H9 (cell line): Measurements from ENCODE around the gene EBF4. TPM values are rescaled to one million over a fixed set of nuclear protein-coding genes. Genes with fewer than 3 reads are reported as not detected.

Experiments used
- DNase-seq: peaks from one replicate; pipeline ENCODE4 v3.0.0-alpha.2; 2017
- H2AFZ ChIP-seq: one replicate; pipeline ENCODE4 v1.6.1; 2013; ENCODE audit warnings: mild to moderate bottlenecking, low read length, control low read depth, moderate library complexity
- H2AK5ac ChIP-seq: 2 replicates; pipeline ENCODE4 v1.6.1; 2013; ENCODE audit warnings: low read length, control low read depth, mixed read lengths; ENCODE audit not compliant: insufficient read length
- H2BK120ac ChIP-seq: one replicate; pipeline ENCODE4 v1.6.1; 2013; ENCODE audit warnings: low read depth, mild to moderate bottlenecking, low read length, control low read depth, inconsistent platforms; ENCODE audit not compliant: poor library complexity, severe bottlenecking
- H2BK12ac ChIP-seq: 2 replicates; pipeline ENCODE4 v1.6.1; 2013; ENCODE audit warnings: low read length, control low read depth, mixed read lengths, low read depth; ENCODE audit not compliant: insufficient read length
- H2BK15ac ChIP-seq: 2 replicates; pipeline ENCODE4 v1.6.1; 2013; ENCODE audit warnings: low read depth, low read length, control low read depth
- H2BK20ac ChIP-seq: one replicate; pipeline ENCODE4 v1.6.1; 2013; ENCODE audit warnings: low read depth, mild to moderate bottlenecking, low read length, control low read depth, inconsistent platforms; ENCODE audit not compliant: poor library complexity, severe bottlenecking
- H2BK5ac ChIP-seq: 2 replicates; pipeline ENCODE4 v1.6.1; 2013; ENCODE audit warnings: low read length, control low read depth, mixed read lengths; ENCODE audit not compliant: insufficient read length
- H3K14ac ChIP-seq: 2 replicates; pipeline ENCODE4 v1.6.1; 2013; ENCODE audit warnings: low read length, control low read depth; ENCODE audit not compliant: insufficient read depth
- H3K18ac ChIP-seq: 2 replicates; pipeline ENCODE4 v1.6.1; 2013; ENCODE audit warnings: low read depth, mild to moderate bottlenecking, mixed read lengths, low read length, control low read depth; ENCODE audit not compliant: insufficient read length
- H3K23ac ChIP-seq: 2 replicates; pipeline ENCODE4 v1.6.1; 2013; ENCODE audit warnings: low read length, control low read depth, mixed read lengths, low read depth; ENCODE audit not compliant: insufficient read length
- H3K23me2 ChIP-seq: 2 replicates; pipeline ENCODE4 v1.6.1; 2013; ENCODE audit warnings: low read depth, mild to moderate bottlenecking, mixed read lengths, low read length, control low read depth; ENCODE audit not compliant: insufficient read length, poor library complexity, severe bottlenecking
- H3K27ac ChIP-seq: 2 replicates; pipeline ENCODE4 v1.5.1; 2013; ENCODE audit warnings: low read length, control low read depth, mixed read lengths, low read depth; ENCODE audit not compliant: insufficient read length
- H3K27me3 ChIP-seq: 2 replicates; pipeline ENCODE4 v1.6.1; 2013; ENCODE audit warnings: low read length, control low read depth, inconsistent platforms; ENCODE audit not compliant: insufficient read depth
- H3K4ac ChIP-seq: 2 replicates; pipeline ENCODE4 v1.6.1; 2013; ENCODE audit warnings: low read depth, mild to moderate bottlenecking, control low read depth, inconsistent platforms, low read length, moderate library complexity
- H3K4me1 ChIP-seq: 2 replicates; pipeline ENCODE4 v1.6.1; 2013; ENCODE audit warnings: low read length, control low read depth, inconsistent platforms; ENCODE audit not compliant: insufficient read depth
- H3K4me2 ChIP-seq: 2 replicates; pipeline ENCODE4 v1.6.1; 2013; ENCODE audit warnings: low read length, control low read depth, mixed read lengths; ENCODE audit not compliant: insufficient read length, insufficient read depth
- H3K56ac ChIP-seq: 2 replicates; pipeline ENCODE4 v1.6.1; 2013; ENCODE audit warnings: low read depth, mild to moderate bottlenecking, mixed read lengths, low read length, control low read depth; ENCODE audit not compliant: insufficient read length
- H3K79me1 ChIP-seq: 2 replicates; pipeline ENCODE4 v1.6.1; 2013; ENCODE audit warnings: low read depth, mild to moderate bottlenecking, moderate library complexity, low read length, control low read depth, inconsistent platforms; ENCODE audit not compliant: insufficient read depth, poor library complexity, severe bottlenecking
- H3K79me2 ChIP-seq: 2 replicates; pipeline ENCODE4 v1.6.1; 2013; ENCODE audit warnings: low read length, control low read depth, inconsistent platforms; ENCODE audit not compliant: insufficient read depth
- H3K9ac ChIP-seq: 2 replicates; pipeline ENCODE4 v1.6.1; 2013; ENCODE audit warnings: low read length, control low read depth, mixed read lengths; ENCODE audit not compliant: insufficient read length; ENCODE audit errors: extremely low read depth
- H3K9me3 ChIP-seq: one replicate; pipeline ENCODE4 v1.6.1; 2013; ENCODE audit warnings: low read depth, low read length, inconsistent platforms; ENCODE audit not compliant: control insufficient read depth
- H3T11ph ChIP-seq: one replicate; pipeline ENCODE4 v1.6.1; 2013; ENCODE audit warnings: mild to moderate bottlenecking, low read length, control low read depth, inconsistent platforms
- H4K20me1 ChIP-seq: one replicate; pipeline ENCODE4 v1.6.1; 2013; ENCODE audit not compliant: control insufficient read depth, insufficient read length, insufficient read depth
- H4K5ac ChIP-seq: 2 replicates; pipeline ENCODE4 v1.6.1; 2013; ENCODE audit warnings: low read depth, mild to moderate bottlenecking, mixed read lengths, low read length, control low read depth; ENCODE audit not compliant: insufficient read length
- H4K8ac ChIP-seq: replicated peaks from 2 replicates; pipeline ENCODE4 v1.6.1; 2013; ENCODE audit warnings: low read length, control low read depth, mixed read lengths, low read depth; ENCODE audit not compliant: insufficient read length
- H4K91ac ChIP-seq: 2 replicates; pipeline ENCODE4 v1.6.1; 2013; ENCODE audit warnings: low read depth, mild to moderate bottlenecking, moderate library complexity, mixed read lengths, low read length, control low read depth; ENCODE audit not compliant: insufficient read length
- H3K27ac Mint-ChIP-seq, 3 experiments: 2 replicates in 2 of 3; 3 replicates in 1 of 3; pipeline ENCODE4 v1.8.0; 2020 to 2021; ENCODE audit warnings: mixed read lengths in 3 of 3, mild to moderate bottlenecking in 1 of 3, moderate library complexity in 1 of 3
- H3K27me3 Mint-ChIP-seq: 2 replicates; pipeline ENCODE4 v1.8.0; 2021; ENCODE audit warnings: low read depth, mild to moderate bottlenecking, moderate library complexity, mixed read lengths
- H3K36me3 Mint-ChIP-seq, 3 experiments: 2 replicates in 2 of 3; 3 replicates in 1 of 3; pipeline ENCODE4 v1.8.0; 2020 to 2021; ENCODE audit warnings: low read depth in 3 of 3, mixed read lengths in 3 of 3; ENCODE audit not compliant: insufficient read depth in 1 of 3
- H3K4me1 Mint-ChIP-seq, 2 experiments: 2 replicates each; pipeline ENCODE4 v1.8.0; 2020; ENCODE audit warnings: mixed read lengths in 2 of 2
- H3K4me3 Mint-ChIP-seq, 2 experiments: 2 replicates in 1 of 2; 3 replicates in 1 of 2; pipeline ENCODE4 v1.8.0; 2020 to 2021; ENCODE audit warnings: mild to moderate bottlenecking in 2 of 2, mixed read lengths in 2 of 2, moderate library complexity in 1 of 2
- H3K9me3 Mint-ChIP-seq, 2 experiments: 2 replicates in 1 of 2; 3 replicates in 1 of 2; pipeline ENCODE4 v1.8.0; 2020; ENCODE audit warnings: mild to moderate bottlenecking in 2 of 2, mixed read lengths in 2 of 2, moderate library complexity in 1 of 2
- WGBS: extraction: QIAGEN DNeasy Blood & Tissue Kit; methylation state at CpG from one replicate; pipeline ENCODE4 v1.1.7; 2013; ENCODE audit warnings: missing lambda C conversion rate, low lambda C conversion rate, mixed read lengths; ENCODE audit not compliant: insufficient read length; ENCODE audit errors: extremely low coverage; 5-methylcytosine and 5-hydroxymethylcytosine counted together
- total RNA-seq: library from RNA; stranded (reverse); gene quantifications from 2 replicates; pipeline ENCODE4 v1.2.1, GENCODE V29; 2021
- TF ChIP-seq, protein P1 (sequence below): fragments of 200-600 bp; sonication (generic); conservative IDR thresholded peaks from 3 replicates; pipeline ENCODE4 v1.8.0; 2021; ENCODE audit warnings: antibody characterized with exemption, mild to moderate bottlenecking

EBF4 gene
- total RNA-seq, 1 experiment from 2014 or later: 3.9 TPM

DNA sequence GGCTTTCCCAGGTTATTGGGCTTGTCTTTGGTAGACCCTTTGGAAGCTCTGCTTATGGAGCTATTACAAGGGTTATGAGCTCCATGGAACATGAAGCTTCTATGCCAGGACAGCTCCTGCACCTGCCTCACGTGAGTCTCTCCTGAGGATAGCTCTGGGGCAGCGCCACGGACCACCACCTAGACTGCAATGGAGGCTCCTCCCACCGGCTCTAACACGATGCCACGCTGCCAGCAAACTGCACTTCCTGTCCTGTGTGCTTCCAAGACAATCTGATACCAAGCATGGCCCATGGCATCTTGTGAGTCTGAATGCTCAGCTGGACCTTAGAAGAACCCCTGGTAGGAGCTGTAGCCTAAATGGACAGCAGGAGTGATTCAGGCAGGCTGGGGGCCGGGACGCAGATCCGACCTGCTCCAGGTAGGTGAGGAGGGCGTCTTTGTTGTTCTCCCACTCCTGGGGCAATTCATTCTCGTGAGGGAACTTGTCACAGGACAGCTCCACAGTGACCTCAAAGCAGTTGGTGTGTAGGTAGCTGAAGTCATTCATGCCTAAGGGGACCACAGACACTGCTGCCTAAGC lies 102.4 kb downstream of the EBF4 start:
- Histone ChIP-seq H3K79me1 (no peaks in the 10 kb centered on the region), H3T11ph (no peak overlapping the region), H3K9me3 (no peaks in the 10 kb centered on the region), H3K23ac (no peak overlapping the region), H2BK20ac (no peak overlapping the region), H4K91ac (no peak overlapping the region), H2BK120ac (no peak overlapping the region), H3K27me3 (no peaks in the 10 kb centered on the region), H2AK5ac (no peak overlapping the region), H4K5ac (no peak overlapping the region), H3K4ac (no peak overlapping the region), H4K8ac (no peak overlapping the region), H3K4me1 (no peaks in the 10 kb centered on the region; the same call in 1 of the 2 replicates), H2AFZ (no peak overlapping the region), H3K23me2 (no peaks in the 10 kb centered on the region), H3K18ac (no peak overlapping the region), H3K56ac (no peak overlapping the region), H3K14ac (no peak overlapping the region), H2BK15ac (no peak overlapping the region), H2BK5ac (no peak overlapping the region), H4K20me1 (no peaks in the 10 kb centered on the region), H3K9ac (no peak overlapping the region), H3K27ac (no peak overlapping the region), H3K79me2 (no peaks in the 10 kb centered on the region), H3K4me2 (no peak overlapping the region), H2BK12ac (no peak overlapping the region)
- WGBS: no CpG with 5 or more reads among the region's 11 CpGs
- peaks cover 13% of the 10 kb centered on the region in 2 experiments for H3K4me1 Mint-ChIP-seq
- peaks cover 6% of the 10 kb centered on the region for H3K27me3 Mint-ChIP-seq
- TF ChIP-seq, protein P1, sequence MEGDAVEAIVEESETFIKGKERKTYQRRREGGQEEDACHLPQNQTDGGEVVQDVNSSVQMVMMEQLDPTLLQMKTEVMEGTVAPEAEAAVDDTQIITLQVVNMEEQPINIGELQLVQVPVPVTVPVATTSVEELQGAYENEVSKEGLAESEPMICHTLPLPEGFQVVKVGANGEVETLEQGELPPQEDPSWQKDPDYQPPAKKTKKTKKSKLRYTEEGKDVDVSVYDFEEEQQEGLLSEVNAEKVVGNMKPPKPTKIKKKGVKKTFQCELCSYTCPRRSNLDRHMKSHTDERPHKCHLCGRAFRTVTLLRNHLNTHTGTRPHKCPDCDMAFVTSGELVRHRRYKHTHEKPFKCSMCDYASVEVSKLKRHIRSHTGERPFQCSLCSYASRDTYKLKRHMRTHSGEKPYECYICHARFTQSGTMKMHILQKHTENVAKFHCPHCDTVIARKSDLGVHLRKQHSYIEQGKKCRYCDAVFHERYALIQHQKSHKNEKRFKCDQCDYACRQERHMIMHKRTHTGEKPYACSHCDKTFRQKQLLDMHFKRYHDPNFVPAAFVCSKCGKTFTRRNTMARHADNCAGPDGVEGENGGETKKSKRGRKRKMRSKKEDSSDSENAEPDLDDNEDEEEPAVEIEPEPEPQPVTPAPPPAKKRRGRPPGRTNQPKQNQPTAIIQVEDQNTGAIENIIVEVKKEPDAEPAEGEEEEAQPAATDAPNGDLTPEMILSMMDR: no peak
- no peak overlapping the region for H3K4me3 Mint-ChIP-seq
- peaks cover 0 to 3% of the 10 kb centered on the region in 2 experiments; a peak in 2 of 5 replicates for H3K9me3 Mint-ChIP-seq
- peaks cover 22 to 64% (median 38%) of the 10 kb centered on the region in 3 experiments for H3K36me3 Mint-ChIP-seq
- no peak for DNase-seq
- no peak overlapping the region for H3K27ac Mint-ChIP-seq
